ENCODE data around the gene ATXN2L.
A peak's percentile ranks its signal among the peaks of the same experiment; 100 is the strongest.
"Not testable (repeated sequence)": the region's sequence is repeated elsewhere in the genome, so short reads cannot be mapped to it uniquely, and the experiment has no call there.

The ATXN2L gene, protein sequence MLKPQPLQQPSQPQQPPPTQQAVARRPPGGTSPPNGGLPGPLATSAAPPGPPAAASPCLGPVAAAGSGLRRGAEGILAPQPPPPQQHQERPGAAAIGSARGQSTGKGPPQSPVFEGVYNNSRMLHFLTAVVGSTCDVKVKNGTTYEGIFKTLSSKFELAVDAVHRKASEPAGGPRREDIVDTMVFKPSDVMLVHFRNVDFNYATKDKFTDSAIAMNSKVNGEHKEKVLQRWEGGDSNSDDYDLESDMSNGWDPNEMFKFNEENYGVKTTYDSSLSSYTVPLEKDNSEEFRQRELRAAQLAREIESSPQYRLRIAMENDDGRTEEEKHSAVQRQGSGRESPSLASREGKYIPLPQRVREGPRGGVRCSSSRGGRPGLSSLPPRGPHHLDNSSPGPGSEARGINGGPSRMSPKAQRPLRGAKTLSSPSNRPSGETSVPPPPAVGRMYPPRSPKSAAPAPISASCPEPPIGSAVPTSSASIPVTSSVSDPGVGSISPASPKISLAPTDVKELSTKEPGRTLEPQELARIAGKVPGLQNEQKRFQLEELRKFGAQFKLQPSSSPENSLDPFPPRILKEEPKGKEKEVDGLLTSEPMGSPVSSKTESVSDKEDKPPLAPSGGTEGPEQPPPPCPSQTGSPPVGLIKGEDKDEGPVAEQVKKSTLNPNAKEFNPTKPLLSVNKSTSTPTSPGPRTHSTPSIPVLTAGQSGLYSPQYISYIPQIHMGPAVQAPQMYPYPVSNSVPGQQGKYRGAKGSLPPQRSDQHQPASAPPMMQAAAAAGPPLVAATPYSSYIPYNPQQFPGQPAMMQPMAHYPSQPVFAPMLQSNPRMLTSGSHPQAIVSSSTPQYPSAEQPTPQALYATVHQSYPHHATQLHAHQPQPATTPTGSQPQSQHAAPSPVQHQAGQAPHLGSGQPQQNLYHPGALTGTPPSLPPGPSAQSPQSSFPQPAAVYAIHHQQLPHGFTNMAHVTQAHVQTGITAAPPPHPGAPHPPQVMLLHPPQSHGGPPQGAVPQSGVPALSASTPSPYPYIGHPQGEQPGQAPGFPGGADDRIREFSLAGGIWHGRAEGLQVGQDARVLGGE

DNA sequence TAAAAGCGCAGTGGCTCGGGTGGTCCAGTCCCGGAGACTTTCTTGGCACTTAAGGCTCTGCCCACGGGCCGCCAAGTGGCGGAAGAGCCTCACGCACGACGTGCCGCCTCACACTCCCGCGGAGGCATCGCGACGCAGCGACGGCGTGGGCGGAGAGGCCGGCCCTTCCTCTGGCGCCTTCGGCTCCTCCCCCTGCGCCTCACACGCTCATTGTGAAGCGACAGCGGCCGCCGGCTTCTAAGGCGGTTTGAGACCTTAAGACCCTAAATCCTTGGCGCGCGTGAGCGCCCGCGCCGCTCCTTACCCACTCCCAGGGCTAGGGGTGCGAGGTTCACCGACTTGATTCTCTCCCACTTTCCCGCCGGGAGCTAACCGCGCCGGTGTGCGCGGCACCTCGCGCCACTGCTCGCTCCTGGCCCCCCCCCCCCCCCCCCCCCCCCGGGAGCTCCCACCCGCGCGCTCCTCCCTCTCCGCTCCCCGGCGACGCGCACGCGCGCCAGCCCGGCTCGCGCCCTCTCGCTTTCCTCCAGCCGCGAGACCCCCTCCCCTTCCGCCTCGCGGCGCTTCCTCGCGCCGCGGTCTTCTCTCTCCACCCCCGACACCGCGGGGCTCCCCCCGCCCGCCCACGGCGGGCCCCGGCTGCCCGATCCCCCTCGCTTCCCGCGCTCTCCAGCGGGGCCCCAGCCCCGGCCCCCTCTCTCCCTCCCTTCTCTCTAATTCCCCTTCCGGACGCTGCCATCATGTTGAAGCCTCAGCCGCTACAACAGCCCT is at the start of gene ATXN2L:
TSS of gene ATXN2L (plus strand) at position 480 of the 771 bp plus-strand sequence. CDS start at position 741, 261 bp downstream.
- DNase-seq (ENCODE audit: low spot score), result peak; percentile 91

- DNase-seq (ENCODE audit: low spot score), result not testable (repeated sequence)
Observed at GRCh38 chr16:28781697-28782096, 41.1 kb upstream of the ATXN2L start.

DNA sequence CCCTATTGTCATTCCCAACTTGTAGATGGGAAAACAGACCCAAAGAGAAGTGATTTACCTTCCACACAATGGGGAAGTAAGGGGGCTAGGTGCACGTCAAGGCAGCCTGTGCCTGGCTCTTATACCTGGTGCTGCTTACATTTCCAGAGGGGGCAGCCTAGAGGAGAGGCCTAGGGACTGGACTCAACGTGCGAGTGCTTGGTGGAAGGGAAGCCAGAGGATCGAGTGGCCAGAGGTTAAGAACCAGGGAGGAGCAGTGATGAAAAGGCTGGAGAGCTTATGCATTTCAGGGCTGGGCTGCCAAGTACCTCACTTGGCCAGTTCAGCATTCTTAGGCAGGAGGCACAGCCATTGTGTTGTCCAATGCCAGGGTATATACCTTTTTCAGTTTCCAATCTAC is 40.4 kb upstream of the ATXN2L start:
- not testable (repeated sequence) for DNase-seq (ENCODE audit: low spot score)

DNA sequence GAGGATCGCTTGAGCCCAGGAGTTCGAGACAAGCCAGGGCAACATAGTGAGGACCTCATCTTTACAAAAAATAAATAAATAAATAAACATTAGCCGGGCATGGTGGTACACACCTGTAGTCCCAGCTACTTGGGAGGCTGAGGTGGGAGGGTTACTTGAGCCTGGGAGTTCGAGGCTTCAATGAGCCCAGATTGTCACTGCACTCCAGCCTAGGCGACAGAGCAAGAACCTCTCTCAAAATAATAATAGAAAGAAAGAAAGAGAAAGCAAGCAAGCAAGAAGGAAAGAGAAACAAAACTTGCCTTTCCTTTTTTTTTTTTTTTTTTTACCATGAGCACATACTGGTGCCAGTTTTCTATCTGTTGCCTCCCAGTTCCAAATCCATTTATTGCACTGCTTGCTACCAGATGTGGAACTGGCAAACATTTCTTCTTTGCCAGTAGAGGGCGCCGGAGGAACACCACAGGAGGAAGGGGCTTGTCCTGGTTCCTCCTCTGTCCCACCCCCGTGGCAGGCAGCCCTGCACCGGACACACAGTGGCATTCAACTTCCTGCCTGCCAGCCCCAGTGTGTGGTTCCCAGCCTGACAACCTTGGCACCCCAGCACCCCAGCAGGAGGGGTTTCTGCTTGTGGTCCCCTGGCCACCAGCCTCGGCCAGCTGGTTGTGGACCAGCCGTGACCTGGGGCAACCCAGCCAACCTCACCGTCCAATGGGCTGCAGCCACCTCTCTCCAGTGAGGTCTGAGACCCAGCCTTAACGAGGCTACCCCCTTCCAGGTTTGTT is 20.4 kb upstream of the ATXN2L start:
- DNase-seq (ENCODE audit: low spot score), result not testable (repeated sequence)

DNA sequence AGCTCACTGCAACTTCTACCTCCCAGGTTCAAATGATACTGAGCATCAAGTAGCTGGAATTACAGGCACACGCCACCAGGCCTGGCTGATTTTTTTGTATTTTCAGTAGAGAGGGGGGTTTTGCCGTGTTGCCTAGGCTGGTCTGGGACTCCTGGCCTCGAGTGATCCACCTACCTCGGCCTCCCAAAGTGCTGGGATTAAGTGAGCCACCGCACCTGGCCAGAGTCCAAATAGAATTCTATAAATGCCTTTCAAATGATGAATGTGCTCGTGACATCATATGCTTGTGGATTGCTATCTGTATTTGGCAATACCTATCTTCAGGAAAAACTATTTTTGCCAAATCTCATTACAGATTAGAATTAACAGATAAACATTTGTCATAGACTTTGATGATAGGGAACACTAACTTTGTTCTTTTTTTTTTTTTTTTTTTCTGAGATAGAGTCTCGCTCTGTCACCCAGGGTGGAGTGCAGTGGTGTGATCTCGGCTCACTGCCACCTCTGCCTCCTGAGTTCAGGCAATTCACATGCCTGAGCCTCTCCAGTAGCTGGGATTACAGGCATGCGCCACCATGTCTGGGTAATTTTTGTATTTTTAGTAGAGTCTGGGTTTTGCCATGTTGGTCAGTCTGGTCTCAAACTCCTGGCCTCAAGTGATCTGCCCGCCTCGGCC is 15.2 kb upstream of the ATXN2L start:
- not testable (repeated sequence) for DNase-seq (ENCODE audit: low spot score)

DNA sequence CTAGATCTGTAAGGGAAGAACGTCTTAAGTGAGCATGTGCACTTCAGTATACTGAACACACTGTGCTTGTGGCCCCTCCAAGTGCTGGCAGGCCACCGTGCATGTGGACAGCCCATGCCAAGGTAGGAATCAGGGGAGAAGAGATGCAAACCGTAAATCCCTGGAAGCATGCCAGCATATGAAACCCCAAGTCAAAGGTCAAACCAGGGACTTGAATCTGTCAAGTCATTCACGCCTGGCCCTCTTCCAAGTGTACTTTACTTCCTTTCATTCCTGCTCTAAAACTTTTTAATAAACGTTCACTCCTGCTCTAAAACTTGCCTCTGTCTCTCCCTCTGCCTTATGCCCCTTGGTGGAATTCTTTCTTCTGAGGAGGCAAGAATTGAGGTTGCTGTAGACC is 2.8 kb upstream of the ATXN2L start:
- no peak for DNase-seq (ENCODE audit: low spot score)

DNA sequence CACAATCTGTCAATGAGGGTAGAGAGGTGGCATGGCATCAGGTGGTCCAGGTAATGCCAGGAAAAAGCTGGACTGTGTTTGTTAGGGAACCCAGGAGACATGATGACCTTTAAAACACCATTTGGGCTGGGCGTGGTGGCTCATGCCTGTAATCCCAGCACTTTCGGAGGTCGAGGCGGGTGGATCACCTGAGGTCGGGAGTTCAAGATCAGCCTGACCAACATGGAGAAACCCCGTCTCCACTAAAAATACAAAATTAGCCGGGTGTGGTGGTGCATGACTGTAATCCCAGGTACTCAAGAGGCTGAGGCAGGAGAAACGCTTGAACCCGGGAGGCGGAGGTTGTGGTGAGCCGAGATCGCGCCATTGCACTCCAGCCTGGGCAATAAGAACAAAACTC is 2.3 kb upstream of the ATXN2L start:
- not testable (repeated sequence) for DNase-seq (ENCODE audit: low spot score)

GRCh38 chr16:28821874-28822519 is 802 bp upstream of the ATXN2L start:
- no peak for DNase-seq (ENCODE audit: low spot score)

DNA sequence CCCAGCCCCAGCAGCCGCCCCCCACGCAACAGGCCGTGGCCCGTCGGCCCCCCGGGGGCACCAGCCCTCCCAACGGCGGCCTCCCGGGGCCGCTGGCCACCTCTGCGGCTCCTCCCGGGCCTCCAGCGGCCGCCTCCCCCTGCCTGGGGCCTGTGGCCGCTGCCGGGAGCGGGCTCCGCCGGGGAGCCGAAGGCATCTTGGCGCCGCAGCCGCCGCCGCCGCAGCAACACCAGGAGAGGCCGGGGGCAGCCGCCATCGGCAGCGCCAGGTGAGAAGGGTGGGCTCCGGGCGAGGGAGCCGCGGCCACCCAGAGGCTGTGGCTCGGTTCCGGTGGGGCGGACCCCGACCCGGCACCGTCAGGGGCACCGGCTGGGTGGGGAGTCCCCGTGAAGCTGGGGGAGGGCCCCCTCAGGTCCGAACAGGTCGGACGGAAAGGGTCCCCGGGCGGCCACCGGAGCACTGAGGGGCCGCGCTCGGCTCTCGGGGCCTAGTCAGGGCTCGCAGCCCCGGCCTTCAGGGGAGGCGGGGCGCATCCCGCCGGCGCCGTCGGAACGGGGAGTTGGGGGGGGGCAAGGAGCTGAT is 583 bp downstream of the ATXN2L start:
- no peak for DNase-seq (ENCODE audit: low spot score)

GRCh38 chr16:28823873-28824716 is 1.3 kb downstream of the ATXN2L start:
- peak; percentile 93 for DNase-seq (ENCODE audit: low spot score)

DNA sequence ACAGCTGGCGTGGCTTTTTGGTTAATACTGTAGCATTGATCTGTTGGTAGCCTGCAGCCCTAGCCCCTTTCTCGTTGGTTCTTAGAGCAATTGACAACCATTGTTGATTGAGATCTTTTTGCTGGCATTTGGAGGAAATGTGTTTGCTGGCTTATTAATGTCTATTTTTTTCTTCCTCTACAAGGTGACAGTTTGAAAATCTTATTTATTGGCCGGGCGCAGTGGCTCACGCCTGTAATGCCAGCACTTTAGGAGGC is 1.8 kb downstream of the ATXN2L start:
- DNase-seq (ENCODE audit: low spot score), result no peak

DNA sequence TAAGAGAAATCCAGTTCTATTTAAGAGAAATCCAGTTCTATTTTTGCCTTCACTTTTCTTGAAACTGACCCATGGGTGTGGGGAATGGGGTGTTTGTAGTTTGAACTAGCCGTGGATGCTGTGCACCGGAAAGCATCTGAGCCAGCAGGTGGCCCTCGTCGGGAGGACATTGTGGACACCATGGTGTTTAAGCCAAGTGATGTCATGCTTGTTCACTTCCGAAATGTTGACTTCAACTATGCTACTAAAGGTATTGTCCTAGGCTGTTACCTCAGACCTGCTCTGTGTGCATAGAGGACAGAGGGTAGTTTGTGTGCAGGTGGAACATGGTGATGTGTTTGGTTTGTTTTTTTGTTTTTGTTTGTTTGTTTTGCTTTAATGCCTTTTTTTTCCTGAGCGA is 3.3 kb downstream of the ATXN2L start:
- DNase-seq (ENCODE audit: low spot score), result no peak

- no peak for DNase-seq (ENCODE audit: low spot score)
Observed at GRCh38 chr16:28829747-28830146, 6.9 kb downstream of the ATXN2L start.

GRCh38 chr16:28830531-28830930 is 7.7 kb downstream of the ATXN2L start:
- no peak for DNase-seq (ENCODE audit: low spot score)

DNA sequence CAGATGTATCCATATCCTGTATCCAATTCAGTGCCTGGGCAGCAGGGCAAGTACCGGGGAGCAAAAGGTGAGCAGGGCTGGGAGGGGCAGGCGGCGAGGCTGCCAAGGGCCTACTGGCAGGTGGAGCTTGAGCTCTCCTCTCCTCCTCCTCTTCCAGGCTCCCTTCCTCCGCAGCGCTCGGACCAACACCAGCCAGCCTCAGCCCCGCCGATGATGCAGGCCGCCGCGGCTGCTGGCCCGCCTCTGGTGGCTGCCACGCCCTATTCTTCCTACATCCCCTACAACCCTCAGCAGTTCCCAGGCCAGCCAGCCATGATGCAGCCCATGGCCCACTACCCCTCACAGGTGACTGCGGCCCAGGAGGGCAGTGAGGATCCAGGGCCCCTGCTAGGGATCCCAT is 11.6 kb downstream of the ATXN2L start:
- no peak for DNase-seq (ENCODE audit: low spot score)

- no peak for DNase-seq (ENCODE audit: low spot score)
Observed at GRCh38 chr16:28834873-28835863, 12.4 kb downstream of the ATXN2L start.

GRCh38 chr16:28835864-28836760 is 13.3 kb downstream of the ATXN2L start:
- no peak for DNase-seq (ENCODE audit: low spot score)

Measured in D341Med (cell line).